Hematopoietic multipotent progenitor cell treated with erythropoietin and hydrocortisone succinate and interleukin-3 and kit ligand, for 4 days (in vitro differentiated cells): ENCODE results near the gene LYRM1.
"Not testable (repeated sequence)": the region's sequence is repeated elsewhere in the genome, so short reads cannot be mapped to it uniquely, and the experiment has no call there.

Experiments
- DNase-seq: peaks from one replicate; pipeline ENCODE4 v3.0.0-alpha.2; 2015

LYRM1 gene

DNA sequence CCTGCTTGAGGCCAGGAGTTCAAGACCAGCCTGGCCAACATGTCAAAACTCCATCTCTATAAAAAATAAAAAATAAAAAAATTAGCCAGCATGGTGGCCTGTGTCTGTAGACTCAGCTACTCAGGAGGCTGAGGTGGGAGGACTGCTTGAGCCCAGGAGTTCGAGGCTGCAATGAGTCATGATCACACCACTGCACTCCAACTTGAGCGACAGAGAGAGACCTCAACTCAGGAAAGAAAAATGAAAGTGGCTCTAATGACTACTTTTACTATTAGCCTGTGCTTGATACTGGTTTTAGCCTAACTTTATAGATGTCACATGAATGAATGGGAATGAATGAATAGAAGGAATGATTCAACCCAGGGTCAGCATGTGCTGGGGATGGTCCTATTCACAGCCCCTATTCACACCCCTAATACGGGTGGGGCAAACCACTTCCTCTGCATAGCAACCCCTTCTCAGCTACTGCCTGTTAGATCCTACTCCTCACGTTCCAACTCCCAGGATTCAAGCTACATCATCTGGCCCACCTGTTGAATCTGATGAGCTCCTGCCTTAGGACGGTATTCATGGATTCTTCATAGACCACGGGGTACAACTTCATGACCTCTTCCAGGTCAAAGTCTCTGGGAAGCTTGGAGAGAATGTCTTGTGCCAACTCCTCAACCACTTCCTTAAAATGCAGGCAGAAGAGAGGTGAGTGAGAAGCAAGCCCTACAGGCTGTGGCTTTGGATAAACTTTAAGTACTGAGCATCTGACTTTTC is 40.5 kb downstream of the LYRM1 start:
- DNase-seq = peak; percentile 57

DNA sequence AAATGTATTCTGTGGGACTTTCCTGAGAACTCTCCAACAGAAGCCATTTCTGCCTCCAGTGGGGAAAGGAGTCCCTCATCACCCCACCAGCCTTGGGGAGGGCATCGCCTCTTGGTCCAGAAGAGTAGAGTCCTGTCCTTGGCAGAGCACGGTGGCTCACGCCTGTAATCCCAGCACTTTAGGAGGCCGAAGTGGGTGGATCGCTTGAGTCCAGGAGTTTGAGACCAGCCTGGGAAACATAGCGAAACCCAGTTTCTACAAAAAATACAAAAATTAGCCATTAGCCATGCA is 41.0 kb downstream of the LYRM1 start:
- DNase-seq = no peak

DNA sequence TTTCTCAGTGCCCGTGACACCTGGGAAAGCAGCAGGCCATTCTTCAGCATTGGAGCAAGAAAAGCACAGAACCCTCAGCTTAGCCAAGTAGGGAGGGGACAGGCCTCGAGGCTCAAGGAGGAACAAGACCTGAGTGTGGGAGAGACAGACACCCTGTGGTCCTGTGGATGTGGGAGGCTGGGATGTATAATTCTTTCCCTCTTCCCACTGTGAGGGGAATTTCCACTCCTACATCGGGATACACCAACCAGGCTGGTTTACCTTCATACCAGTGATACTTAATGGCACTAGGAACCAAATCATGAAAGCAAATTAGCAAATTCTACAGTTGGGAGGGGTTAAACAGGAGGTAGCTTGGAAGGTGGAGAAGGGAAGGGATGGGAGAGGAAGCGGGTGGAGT is 41.7 kb downstream of the LYRM1 start:
- no peak for DNase-seq

DNA sequence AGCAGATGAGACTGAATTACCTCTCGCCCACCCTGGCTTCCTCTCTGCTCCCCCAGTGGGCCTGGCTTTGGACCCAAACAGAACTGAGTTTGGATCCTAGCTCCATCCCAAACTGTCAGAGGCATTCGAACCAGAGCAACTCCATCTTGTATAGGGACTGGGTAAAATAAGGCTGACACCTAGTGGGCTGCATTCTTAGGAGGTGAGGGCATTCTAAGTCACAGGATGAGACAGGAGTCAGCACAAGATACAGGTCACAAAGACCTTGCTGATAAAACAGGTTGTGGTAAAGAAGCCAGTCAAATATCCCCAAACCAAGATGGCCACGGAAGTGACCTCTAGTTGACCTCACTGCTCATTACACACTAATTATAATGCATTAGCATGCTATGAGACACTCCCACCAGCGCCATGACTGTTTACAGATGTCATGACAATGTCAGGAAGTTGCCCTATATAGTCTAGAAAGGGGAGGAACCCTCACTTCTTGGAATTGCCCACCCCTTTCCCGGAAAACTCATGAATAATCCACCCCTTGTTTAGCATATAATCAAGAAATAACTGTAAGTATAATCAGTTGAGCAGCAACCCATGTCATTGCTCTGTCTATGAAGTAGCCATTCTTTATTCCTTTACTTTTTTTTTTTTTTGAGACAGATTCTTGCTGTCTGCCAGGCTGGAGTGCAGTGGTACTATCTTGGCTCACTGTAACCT is 44.4 kb downstream of the LYRM1 start:
- DNase-seq = peak; percentile 54

DNA sequence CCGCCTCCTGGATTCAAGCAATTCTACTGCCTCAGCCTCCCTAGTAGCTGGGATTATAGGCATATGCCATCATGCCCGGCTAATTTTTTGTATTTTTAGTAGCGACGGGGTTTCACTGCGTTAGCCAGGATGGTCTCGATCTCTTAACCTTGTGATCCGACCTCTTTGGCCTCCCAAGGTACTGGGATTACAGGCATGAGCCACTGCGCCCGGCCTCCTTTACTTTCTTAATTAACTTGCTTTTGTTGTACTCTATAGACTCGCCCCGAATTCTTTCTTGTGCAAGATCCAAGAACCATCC is 45.0 kb downstream of the LYRM1 start:
- not testable (repeated sequence) for DNase-seq

DNA sequence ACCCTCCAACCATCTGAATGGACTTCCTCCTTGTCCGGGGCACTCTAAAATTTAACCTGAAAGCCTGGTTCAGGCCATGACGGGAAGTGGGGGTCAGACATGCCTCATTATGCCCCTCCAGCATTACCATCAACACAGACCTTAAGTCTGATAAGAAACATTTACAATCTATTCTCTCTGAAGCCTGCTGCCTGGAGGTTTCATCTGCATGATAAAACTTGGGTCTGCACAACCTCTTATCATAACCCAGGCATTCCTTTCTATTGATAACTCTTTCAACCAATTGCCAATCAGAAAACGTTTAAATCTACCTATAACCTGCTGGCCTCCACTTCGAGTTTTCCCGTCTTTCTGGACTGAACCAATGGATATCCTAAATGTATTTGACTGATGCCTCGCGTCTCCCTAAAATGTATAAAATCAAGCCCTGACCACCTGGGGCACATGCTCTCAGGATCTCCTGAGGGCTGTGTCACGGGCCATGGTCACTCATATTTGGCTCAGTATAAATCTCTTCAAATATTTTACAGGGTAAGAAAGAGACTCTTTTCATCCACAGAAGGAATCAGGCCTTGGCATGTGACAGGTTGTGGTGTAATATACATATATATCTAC is 45.6 kb downstream of the LYRM1 start:
- peak; percentile 19 for DNase-seq

DNA sequence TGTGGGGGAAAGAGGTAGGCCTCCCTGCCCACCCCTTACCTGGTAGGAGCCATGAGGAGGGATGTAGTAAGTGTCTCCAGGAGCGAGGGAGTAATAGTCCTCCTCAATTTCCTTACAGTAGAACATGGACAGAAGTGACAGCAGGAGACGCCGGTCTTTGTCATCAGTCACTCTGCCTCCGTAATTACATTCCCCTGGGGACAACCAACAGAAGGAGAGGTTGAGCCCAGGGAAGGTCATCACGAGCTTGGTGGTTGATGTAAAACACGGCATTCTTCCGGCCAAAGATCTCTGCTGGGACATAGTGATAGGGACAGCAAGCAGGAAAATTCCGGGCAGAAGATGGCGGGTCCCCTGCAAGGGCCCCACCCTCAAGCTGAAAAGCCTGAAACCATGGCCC is 47.9 kb downstream of the LYRM1 start:
- DNase-seq = no peak

DNA sequence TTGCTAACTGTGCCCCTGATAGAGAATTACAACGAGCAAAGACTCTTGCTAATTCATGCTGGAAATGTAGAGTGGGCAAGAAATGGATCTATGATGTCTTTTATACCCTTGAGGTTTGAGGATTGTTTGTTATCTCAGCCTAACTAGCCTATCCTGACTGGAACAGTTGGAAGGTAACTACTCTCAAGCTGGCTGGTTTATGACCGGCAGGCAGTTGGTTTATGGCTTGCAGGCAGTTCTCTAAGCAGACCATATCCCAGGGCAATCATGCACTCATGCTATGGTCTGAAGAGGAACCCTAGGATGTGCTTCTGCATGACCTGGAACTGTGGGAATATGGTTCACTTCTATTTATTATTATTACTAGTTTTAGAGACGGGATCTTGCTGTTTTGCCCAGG is 49.1 kb downstream of the LYRM1 start:
- no peak for DNase-seq

DNA sequence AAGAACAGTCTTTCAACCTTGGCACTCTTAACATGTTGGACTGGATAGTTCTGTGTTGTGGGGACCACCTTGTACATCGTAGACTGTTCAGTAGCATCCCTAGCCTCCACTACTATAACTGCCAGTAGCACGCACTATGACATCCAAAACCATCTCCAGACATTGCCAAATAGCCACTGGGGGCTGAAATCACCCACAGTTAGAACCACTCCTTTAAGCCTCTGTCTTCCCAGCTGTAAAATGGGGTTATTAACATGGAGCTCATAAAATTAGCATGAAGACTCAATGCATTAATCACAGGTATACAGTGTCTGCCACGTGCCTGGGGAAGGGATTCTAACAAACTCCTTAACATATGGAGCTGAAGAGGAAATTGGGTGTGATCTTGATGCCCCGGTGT is 49.7 kb downstream of the LYRM1 start:
- no peak for DNase-seq

DNA sequence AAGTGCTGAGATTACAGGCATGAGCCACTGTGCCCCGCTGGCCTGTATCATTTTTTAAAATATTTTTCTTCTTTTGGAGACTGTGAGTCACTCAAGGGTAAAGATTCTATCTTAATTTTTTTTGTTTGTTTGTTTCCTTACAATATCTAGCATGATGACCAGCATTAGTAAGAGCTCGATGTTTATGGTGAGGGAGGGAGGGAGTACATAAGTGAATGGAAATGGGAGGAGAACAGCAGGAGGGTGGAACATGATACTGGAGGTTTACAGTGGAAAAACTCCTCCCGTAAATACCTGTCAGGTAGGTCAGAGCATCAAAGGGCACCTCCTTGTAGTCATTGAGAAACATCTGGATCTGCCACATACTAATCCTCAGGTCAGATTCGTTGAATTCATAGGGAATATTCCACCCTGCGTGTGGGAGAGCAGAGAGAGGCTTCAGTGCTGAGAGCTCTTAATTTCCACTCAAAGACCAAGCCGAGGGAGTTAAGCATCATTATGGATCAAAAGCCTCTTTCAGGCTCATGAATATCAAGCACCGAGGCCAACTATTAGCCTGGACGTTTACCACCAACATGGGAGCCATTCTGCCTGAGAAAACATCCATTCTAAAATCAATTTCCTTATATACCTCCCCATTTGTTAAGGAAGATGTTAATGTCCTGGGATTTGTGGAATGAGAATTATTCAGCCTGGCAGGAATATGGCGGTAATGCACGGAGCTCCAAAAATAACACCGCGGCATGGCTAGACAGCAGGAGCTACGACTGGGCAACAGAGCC is 51.8 kb downstream of the LYRM1 start:
- no peak for DNase-seq

DNA sequence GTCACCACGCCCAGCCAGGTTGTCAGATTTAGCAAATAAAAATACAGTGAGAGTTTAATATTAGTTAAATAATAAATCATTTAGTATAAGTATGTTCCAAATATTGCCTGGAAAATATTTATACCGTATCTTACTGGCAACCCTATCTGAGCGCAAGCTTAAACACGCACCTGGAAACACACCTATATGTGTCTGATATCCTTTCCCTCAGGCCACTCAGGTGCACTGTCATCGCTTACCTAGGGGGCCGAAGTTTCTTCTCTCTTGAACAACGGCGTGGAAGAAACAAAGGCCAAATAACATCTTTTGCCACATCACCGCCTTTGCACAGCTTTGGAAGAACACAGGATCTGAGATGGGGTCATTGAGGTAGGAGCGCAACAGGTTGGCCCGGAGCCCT is 54.0 kb downstream of the LYRM1 start:
- no peak for DNase-seq

DNA sequence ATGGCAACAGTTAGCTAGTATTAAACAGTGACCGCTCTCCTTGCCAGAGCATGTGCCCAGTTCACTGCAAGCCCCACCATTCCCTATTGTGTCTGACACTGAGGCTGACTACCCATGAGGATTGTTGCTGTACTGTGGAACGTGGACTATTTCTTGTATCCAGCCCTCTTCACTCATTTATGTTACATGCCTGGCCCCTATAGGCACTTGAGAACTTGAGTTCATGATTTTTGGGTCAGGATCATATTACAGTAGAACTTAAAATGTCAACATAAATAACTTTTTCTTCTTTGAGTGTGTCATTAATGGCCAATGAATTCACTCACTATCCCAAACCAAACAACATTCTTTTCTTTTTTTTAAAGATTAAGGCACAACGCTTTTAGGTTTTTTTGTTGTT is 55.7 kb downstream of the LYRM1 start:
- peak; percentile 24 for DNase-seq

DNA sequence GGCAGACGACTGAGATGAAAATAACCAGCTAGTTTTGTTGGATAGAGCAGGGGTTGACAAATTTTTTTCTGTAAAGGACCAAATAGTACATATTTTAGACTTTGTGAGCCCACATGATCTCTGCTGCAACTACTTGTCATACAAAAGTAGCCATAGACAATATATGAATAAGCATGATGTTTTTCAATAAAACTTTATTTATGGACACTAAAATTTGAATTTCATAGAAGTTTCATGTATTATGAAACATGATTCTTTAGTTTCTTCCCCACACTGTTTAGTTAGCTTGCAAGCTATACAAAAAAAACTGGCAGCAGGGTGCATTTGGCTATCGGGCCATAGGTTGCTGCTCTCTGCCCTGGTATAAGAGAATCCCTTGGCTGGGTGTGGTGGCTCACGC is 56.6 kb downstream of the LYRM1 start:
- no peak for DNase-seq

DNA sequence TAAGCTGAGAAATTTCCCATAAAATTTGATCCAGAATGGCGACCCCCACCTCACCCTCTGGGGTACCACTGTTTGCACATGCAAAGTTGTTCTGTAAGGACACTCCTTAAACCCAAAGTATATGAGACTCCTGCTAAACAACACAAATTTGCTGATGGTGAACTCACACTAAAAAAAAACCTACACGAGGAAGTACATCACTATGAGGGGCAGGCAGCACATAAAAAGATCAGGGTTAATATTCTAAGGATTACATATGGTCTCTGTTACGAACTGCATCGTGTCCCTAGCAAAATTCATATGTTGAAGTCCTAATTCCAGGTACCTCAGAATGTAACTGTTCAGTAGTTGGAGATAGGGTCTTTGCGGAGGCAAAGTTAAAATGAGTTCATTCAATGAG is 60.3 kb downstream of the LYRM1 start:
- no peak for DNase-seq

DNA sequence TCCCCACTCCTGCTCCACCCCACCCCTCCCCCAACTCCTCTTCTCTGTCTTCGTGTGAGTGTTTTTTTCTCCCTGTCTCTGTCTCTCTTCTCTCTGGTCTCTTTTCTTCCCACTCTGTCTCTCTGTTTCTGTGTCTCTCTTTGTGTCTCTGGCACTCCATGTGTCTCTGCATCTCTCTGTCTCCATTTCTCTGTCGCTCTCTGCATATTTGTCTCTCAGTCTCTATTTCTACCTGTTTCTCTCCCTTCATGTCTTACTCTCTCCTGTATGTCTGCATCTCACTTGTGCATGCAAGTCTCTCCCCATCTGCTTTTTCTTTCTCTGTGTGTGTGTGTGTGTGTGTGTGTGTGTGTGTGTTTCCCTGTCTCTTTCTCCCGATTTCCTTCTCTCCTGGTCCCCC is 68.2 kb downstream of the LYRM1 start:
- no peak for DNase-seq

DNA sequence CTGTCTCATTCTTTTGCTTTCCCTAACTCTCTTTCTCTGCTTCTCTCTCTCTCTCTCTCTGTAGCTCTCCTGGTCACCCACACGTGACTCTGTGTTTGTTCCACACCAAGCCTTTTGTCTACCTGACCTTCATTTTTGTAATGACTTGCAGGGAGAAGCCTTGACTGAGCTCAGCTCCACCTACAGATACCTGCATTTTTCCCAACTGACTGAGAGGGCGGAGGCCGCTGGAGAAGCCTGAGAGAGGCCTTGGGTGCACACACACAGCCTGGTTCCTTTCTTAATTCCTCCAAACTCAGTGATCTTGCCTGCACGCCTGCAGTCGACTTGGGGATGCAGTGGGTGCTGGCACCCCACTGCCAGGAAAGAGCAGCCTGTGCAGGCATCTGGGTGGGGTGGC is 68.8 kb downstream of the LYRM1 start:
- no peak for DNase-seq

DNA sequence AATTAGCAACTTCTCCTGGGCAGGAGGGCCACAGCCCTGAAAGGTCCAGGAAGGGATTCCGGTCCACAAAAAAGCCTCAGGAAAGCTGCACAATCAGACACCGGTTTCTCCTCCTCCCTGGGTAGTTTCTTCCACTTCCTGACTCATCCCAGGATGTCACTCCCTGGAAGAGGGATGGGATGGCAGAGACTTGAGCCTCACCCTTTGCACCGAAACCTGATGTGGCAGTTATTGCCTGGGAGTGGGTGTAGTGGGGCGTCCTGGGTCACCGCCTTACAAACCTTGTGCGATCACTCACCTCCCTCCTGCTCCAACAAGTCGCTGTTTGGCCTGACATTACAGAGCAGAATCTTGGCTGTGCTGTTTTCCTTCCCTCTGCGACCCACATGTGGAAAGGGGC is 70.8 kb downstream of the LYRM1 start:
- DNase-seq = no peak

DNA sequence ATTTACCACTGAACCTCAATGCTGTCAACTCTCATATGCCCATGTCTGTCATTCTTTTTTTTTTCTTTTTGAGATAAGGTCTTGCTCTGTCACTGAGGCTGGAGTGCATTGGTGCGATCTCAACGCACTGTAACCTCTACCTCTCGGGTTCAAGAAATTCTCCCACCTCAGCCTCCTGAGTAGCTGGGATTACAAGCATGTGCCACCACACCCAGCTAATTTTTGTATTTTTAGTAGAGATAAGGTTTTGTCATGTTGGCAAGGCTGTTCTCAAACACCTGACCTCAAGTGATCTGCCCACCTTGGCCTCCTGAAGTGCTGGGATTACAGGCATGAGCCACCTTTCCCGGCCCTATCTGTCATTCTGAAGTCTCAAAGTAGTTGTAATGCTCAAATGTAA is 72.6 kb downstream of the LYRM1 start:
- DNase-seq = peak; percentile 7
